Activated gamma-delta T cell (primary cell): Measurements from ENCODE around the gene SGIP1.

Experiments
- DNase-seq: peaks from one replicate; lab custom pipeline; 2025; lab: John Stamatoyannopoulos, UW

SGIP1 gene

DNA sequence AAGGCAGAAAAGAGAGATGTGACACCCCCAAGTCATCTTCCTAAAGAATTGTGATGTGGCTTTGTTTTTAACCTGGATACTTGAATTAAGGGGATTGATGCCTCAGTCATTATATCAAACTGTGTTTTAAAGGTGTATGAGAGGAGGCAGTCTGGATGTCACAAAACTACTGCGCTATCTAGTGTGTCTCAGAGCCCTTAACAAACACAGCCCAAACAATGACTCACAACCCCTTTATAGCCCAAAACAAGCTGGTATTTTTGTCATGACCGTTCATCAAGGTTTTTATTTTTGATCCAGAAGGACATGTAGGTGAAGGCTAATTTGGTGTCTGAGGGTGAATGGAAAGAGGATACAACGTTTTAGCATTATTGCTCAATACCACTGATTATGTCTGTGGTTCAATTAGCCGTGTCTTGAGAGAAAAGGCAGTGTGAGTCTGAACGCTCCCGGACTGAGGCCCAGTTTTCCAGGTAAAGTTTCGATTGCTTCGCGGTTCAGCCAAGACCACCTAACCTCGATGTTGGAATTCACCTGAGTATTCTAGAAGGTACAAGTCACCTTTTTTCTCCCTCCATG lies 71.6 kb downstream of the SGIP1 start:
- DNase-seq, result no peak

DNA sequence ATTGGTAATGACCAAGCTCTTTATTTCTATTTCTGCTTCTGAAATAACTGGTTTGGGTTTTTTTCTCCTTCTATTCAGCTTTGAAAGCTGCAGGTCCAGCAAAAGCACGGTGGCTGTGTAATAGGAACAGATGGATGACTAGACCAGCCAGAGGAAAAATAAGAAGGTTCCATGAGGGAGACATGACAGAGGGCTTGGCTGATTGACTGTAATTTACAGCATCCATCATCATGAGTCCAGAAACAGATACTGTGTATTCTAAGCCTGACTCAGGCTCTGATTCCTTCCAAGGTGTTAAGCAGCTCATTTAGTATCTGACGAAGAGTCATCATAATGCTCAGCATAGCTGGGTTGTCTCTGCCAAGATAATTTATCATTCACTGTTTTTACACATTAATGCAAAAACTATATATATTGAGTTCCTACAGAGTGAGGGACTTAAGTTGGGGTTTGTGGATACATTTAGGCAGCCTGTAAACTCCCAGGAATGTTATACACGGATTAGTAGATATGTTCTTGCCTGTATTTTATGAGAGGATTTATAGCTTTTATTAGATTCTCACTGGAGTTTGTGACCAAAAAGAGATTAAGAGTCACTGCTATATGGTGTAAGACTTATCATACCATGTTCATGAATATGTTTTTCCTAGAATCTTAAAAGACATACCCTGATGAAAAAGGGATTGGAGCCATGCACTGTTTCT lies 72.6 kb downstream of the SGIP1 start:
- no peak for DNase-seq

DNA sequence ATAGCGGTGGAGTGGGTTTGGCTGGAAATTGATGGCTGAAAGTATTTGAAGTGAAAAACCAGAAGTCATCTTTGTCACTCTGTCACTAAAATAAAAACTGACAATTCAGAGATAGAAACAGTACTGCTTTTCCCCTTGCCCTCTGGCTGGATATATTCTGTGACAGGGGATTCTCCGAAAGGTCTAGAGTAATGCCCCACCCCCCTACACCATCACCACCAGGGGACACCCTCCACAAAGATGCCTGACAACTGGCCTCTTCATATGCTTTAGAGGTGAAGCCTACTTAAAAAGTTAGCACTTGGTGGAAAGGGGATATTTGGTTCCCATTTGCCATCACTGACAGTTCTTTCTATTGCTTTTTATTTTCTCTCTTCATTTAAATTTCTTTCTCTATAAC lies 73.5 kb downstream of the SGIP1 start:
- no peak for DNase-seq

DNA sequence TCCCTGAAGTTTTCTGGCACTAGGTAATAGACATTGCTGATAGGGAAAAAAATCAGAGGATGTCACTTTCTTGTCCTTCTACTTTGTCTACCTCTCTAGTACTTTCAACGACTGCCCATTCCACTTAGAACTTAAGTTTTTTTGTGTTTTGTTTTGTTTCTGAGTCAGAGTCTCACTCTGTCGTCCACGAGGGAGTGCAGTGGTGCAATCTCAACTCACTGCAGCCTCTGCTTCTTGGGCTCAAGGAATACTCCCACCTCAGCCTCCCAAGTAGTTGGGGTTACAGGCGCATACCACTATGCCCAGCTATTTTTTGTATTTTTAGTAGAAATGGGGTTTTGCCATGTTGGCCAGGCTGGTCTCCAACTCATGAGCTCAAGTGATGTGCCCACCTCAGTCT lies 79.2 kb downstream of the SGIP1 start:
- no peak for DNase-seq

DNA sequence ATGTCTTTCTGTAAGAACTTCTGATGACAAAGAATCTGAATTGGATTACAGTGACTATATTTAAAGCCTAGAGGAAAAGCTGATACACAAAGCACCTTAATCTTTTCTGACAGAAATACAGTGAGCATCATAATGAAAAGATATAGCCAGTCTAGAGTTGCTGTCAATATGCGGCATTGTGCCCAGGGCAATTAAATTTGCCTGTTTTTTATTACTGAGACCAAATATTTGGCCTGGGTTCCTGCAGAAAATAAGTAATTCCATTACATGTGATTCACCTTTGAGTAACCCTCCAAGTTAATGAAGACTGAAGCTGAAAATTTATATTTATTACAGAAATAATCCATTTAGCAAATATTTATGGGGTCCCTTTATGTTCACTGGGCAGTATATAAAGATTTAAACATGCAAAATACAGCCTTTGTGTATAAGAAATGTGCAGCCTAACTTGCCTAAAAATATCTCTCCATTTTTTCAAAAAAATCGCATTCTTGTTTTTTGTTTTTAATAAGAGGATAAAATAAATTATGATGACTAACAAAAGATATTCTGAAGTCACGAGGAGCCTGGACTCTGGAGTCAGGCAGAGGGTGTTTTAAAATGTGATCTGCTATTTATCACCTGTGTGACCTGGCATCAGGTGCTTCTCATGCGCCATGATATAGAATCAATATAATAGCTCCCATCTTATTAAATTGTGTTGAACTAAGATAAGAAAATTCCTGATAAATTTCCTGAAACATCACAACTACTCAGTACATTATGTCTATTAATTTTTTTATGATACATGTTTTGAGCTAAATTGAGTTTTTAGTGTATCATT lies 83.6 kb downstream of the SGIP1 start:
- DNase-seq, result no peak

DNA sequence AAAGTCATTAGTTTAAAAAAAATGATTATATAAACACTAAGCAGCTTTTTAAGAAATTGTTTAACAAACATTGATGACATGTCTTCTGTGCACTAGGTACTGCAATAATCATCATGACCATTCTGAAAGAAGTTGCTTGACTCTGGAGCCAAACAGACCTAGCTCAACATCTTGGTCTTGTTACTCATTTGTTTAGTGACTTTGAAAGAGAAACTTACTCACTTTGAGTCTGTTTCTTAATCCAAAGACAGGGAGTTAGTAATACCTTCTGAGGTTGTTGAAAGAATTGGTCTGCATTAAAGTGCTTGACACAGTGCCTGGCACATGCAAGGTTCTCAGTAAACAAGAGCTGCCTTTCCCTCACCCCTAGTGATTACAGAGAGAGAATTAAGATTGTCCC lies 84.4 kb downstream of the SGIP1 start:
- DNase-seq, result no peak

DNA sequence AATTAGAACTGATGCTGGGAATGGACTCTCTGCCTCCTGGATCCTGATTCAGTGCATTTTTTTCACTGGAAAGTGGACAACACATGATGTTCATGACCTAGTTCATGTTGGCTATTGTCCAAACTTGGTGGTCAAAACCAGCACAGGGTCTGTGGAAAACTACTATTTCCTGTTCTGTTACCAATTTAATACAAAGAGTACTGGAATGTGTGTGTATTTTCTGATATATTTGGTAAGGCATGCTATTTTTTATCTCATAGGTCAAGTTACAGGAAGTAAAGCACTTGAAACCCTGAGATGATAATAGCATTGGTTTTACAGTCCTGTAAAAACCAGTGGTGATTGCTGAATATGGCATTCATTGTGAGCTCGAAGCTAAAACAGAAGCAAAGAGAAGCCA lies 89.9 kb downstream of the SGIP1 start:
- DNase-seq, result no peak

DNA sequence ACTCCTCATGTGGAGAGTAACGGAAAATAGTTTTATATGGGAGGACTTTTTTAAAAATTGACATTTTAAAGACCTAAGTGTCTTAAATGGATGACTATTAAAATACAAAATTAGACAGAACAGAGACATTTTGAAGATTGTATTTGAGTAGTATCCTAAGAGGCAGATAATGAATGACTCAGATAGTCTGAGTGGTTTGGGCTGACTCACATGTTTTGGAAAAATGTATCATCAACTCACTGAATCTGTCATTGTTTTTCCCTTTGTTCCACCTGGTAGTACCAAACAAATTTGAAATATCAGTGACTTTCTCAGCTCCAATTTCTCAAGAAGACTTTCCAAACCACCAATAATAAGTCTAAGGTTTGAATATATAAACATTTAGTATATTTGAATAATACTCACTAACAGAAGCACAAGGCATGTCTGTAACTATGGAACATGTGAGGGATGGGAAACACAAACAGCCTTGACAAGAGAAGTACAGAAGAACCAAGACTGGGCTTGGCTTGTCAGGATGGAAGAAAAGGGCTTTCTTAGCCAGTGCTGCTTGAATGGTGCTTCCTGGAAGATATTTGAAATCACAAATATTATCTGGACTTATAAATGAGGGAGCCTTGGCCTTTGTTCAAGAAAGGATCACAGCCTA lies 90.6 kb downstream of the SGIP1 start:
- no peak for DNase-seq

DNA sequence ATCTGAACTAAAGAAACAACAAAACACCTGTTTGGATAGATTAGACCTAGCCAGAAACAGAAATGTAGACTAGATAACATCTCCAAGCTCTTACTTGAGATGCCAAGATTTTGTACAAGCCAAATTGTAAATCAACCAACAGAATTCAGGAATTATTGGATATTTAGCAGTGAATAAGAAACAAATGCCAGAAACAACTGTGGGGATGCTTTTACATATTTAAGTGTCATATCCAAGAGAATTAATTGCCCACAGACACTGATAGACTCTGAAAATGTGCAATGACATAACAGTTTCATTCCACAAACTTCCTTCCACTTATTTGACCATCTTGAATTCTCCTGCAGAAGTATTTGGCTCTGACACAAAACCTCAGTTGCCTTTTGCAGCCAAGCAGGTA lies 92.3 kb downstream of the SGIP1 start:
- no peak for DNase-seq

DNA sequence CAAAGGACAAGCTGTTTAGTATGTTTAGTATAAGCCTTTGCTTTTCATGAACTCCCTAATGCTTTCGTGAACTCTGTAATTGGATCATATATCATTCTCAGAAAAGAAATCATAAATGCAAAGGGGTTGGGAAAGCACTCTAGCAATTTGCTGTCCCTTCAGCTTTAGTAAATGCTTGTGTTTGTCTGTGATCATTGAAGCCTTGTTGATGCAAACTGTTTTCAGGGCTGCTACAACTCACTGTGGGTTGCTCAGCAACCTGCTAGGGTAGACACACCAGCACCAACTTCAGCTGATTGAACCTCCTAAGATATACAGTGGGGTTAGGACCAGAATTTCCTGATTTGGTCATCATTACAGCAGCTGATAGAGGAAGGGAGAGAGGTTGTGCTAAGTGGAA lies 95.0 kb downstream of the SGIP1 start:
- DNase-seq, result no peak

DNA sequence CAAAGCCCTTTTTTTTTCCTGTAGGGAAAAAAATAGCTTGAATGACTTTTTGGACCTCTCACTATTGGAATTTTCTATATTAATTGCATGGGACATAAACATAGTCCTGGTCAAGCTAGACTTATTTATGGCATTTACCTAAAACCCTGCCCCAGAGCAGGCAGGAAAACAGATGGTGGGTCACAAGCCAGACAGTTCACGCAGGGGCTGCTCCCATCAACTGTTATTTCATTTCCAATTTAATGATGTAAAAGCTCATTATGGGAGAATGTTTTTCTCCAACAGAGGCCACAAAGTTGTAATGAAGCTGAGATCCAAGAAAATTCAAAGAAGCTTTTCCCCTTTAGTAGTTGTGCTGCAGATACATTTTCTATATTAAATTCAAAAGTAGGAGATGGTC lies 99.2 kb downstream of the SGIP1 start:
- no peak for DNase-seq

DNA sequence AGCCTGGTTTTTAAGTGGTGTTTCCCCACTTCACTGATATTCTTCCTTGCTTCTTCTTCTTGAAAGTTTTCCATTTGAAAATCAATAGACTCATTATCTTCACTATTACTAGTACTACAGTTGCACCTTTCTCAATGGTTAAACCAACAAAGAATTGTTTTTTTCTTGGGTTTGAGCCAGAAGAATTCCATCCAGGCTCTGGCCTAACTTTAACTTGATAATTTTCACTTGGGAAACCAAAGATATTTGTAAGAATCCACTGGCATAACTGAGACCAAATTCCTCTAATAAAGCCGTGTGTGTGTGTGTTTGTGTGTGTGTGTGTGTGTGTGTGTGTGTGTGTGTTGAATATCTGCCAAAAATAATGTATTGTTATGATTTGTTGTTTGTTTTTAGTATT lies 103.2 kb downstream of the SGIP1 start:
- DNase-seq, result no peak

DNA sequence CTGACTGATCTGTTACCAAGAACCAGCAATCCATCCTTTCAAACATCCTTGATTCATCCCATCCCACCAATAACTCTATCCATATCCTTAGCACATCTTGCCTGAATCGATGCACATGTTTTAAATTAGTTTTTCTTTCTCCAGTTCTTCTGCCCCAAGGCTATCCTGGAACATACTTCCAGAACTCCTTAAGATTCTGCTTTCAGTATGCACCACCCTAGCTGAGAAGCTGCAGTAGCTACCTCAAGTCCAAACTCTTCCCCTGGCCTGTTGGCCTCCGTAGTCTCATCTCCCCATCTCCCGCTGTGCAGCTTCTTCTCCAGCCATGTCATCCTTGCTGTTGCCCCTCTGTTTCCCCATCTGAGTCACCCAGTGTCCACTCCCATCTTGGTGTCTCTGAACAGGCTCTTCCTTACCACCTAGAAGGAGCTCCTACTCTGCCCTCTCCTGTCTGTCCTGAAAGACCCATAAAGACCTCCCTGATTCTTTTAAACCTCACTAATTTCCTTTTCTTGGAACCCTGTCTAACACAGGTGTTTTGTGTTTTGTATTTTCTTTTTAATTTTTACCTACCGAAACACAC lies 108.0 kb downstream of the SGIP1 start:
- DNase-seq, result no peak

DNA sequence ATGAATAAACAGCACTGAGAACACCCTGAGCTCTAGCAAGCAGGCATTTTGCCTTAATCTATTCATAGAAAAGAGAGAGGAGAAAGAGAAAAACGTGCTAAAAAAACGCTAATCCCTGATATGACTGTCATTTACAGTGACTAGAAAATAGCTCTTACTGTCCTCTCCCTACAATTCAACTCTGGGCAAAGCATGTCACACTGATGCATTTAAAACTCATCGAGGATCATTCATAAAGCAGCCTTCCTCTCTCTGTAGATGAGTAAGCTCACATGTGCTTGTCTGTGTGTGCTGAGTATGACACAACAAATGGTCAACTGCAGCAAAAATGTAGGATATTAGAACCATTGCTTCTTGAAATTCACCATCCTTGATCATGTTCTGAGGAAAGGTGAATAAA lies 109.0 kb downstream of the SGIP1 start:
- DNase-seq, result no peak

DNA sequence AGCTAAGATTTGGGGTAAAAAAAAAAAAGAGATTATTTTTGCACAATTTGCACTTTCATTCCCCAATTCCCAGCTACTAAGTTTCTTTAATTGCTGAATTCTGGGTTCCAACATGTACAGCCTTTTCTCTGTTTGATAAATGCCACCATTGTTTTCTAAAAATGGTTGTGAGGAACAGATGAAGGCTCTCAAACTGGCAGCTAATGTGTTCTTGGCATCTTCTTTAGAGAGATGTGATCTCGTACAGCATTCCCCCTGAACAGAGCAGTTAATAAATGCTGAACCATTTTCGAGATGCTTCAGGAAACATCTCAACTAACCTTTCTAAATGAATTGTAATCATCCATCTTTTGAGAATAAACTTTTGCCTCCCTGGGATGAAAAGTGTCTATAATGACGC lies 110.4 kb downstream of the SGIP1 start:
- no peak for DNase-seq

DNA sequence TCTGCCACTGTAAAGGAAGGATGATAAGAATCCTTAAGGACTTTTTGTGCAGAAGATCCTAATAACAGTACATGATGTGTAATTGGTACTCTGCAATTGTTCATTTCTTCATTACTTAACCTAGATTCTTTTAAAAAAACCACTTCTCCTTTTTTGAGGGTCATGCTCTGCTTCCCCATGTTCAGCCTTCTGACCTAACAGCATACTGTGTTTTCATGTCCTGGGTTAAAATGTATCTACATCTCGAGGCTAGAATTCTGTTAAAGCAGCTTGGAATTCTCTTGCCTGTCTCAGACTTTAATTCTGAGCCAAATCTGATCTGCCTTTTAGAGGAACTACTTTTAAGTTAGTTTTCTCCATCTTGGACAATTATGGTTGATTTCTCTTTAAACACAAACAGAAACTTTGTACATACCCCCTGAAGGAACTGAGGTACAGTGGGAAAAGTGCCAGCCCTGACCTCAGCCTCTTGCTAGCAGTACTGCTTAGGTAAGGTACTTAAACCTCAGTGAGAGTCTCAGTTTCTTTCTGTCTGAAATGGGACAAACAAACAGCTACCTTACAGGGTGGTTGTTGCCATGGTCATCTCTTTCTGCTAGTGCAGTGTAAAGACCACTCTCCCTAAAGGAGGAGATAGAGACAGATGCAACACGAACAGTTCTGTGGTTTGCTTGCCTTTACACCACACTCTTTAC lies 115.1 kb downstream of the SGIP1 start:
- no peak for DNase-seq

DNA sequence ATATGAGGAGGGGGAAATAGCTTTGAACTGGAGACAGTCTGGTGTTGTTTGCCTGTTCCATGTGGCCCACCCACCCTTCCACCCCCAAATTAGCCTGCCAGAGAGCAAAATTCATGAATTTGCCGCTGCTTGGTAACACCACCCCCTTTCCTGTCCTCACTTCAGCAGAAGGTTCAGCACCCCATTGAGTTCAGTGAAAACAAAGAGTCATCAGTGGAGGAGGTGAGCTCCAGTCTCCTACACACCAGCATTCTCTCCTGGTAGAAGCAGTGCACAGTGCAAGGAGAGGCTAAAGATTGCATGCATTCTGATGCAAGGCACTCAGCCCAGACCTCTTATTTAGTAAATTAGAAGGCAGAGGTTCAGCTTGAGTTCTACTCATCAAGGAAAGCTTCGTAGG lies 118.6 kb downstream of the SGIP1 start:
- no peak for DNase-seq

DNA sequence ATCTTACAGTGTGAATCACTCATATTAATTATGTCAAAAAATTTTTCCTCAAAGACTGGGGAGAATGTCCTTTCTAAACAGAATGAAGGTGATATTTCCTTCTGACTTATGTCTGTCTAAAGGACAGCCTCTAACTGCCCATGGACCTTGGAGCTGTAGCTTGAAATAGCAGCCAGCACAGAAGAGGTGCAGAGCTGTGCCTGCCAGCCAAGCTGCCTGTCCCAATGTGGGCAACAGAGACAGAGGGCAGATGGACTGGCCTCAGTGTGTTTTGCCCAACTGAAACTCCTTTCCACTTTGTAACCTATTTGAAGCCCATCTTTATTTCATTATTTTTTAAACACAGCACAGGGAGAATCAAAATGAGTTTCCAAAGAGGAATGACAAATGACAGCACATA lies 120.7 kb downstream of the SGIP1 start:
- DNase-seq, result no peak

DNA sequence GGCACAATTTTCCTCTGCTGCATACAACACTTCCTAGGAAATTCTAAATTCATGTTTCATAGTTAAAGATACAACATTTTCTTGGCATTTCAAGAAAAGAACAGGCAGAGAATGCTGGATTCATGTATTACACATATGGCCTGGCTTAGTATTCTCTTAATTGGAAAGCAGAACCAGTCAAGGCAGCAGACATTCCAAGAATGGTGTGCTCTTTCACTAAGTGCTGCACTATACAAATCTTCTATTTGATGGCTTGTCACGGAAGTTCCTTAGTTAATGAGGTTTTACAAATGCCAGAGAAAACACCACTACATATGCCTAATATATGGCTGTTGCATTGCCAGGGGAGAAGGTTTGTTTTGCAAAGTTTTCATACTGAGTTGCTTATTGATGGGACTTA lies 137.5 kb downstream of the SGIP1 start:
- DNase-seq, result no peak

DNA sequence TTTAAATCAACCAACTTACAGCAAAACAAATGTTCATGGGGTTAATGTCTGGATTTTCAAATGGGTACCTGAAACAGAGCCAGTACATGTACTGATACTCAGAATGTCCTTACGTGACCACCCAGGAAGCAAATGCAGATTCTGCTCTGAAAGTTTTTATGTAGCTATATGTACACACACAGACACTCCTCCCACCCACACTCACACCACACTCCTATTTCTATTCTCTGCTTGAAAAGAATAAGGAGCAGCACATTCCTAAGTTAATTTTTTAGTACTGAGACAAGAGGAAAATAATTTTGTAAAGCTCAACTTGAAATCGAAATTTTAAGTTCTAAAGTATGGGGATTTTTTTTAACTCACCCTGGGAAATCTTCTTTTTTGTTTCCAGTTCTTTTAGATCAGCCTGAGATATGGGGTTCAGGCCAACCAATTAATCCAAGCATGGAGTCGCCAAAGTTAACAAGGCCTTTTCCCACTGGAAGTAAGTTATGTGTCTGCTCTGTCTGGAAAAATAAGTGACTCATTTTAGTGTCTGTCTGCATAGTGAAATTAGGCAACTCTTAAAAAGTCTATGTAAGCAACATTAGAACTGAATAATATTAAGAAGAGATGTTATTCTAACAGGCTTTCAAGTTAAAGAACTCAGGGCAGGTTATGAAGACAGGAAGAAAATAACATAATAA lies 142.8 kb downstream of the SGIP1 start:
- DNase-seq, result no peak

DNA sequence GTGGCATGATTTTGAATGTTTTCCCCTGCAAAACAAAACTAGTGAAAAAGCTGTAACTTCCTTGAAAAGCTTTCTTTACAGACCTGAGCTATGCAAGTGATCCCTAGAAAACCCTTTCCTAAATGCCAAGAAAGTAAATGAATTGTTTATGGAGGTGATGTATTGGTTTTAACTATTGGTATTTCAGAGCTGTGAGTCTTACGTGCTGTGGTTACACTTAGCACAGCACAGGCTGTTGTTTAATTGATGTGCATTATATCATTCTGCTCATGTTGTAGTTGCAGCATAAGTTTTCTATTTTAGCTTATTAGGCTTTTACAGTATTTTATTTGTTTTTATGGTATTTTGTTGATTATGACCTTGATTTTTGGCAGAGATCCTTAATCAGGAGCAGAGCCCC lies 144.2 kb downstream of the SGIP1 start:
- DNase-seq, result no peak
